NB4 (cell line): Measurements from ENCODE around the gene DRD2.

Experiments
- MYC ChIP-seq: IDR thresholded peaks from 2 replicates; pipeline ENCODE4 v1.6.1; 2011; ENCODE audit warnings: low read depth, low read length
- POLR2A ChIP-seq: IDR thresholded peaks from 2 replicates; pipeline ENCODE4 v1.6.1; 2011; ENCODE audit warnings: mild to moderate bottlenecking; ENCODE audit not compliant: insufficient read length; ENCODE audit errors: extremely low read depth
- TF ChIP-seq, protein P1 (sequence below): IDR thresholded peaks from one replicate; pipeline ENCODE4 v1.5.1; 2012; ENCODE audit warnings: low read depth, low read length
- TF ChIP-seq, protein P2 (sequence below): IDR thresholded peaks from 2 replicates; pipeline ENCODE4 v1.6.1; 2011; ENCODE audit warnings: low read depth, low read length

DNA sequence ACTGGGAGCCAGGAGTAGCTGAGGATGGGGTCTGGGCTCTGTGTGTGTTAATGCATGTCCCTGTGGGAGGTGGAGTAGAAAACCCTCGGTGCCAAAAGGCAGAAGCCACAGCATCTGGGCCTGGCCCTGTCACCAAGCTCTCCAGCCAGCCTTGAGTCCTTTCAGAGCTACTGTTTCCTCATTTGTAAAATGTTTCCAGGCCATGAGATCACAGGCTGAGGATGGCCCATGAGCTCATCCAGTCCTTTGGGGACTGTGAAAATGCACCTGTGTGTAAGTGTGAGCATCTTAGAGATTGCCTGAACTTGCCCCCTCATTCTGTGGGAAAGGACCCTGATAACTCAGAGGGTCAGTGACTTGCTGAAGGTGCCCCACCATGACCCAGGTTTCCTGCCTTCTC is 78.5 kb downstream of the DRD2 start:
- TF ChIP-seq, protein P1, sequence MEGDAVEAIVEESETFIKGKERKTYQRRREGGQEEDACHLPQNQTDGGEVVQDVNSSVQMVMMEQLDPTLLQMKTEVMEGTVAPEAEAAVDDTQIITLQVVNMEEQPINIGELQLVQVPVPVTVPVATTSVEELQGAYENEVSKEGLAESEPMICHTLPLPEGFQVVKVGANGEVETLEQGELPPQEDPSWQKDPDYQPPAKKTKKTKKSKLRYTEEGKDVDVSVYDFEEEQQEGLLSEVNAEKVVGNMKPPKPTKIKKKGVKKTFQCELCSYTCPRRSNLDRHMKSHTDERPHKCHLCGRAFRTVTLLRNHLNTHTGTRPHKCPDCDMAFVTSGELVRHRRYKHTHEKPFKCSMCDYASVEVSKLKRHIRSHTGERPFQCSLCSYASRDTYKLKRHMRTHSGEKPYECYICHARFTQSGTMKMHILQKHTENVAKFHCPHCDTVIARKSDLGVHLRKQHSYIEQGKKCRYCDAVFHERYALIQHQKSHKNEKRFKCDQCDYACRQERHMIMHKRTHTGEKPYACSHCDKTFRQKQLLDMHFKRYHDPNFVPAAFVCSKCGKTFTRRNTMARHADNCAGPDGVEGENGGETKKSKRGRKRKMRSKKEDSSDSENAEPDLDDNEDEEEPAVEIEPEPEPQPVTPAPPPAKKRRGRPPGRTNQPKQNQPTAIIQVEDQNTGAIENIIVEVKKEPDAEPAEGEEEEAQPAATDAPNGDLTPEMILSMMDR, result no peak
- no peak for TF ChIP-seq POLR2A
- TF ChIP-seq, protein P2, sequence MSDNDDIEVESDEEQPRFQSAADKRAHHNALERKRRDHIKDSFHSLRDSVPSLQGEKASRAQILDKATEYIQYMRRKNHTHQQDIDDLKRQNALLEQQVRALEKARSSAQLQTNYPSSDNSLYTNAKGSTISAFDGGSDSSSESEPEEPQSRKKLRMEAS, result no peak
- TF ChIP-seq MYC, result no peak
